Right lobe of liver (tissue), 4 donors: Measurements from ENCODE around the gene GLIPR2.

ENCODE experiments used
- POLR2A ChIP-seq: fragments of 450-650 bp; IDR thresholded peaks from one replicate; pipeline ENCODE4 v1.6.1; 2017; ENCODE audit warnings: antibody characterized with exemption, mild to moderate bottlenecking
- TF ChIP-seq, protein P1 (sequence below), 4 donors: fragments of 200-600 bp in 3 of 4; fragments of 450-650 bp in 1 of 4; IDR thresholded peaks; one replicate each; pipeline versions ENCODE4 v1.5.1 to v1.8.0; 2016 to 2022; ENCODE audit warnings: antibody characterized with exemption in 4 of 4, mild to moderate bottlenecking in 2 of 4
- donor health status: DM: no; HTN: no; CAD: no.
- donor health status: DM: no; HTN: no; CAD: no.
- donor health status: DM: no; HTN: yes; CAD: no.

DNA sequence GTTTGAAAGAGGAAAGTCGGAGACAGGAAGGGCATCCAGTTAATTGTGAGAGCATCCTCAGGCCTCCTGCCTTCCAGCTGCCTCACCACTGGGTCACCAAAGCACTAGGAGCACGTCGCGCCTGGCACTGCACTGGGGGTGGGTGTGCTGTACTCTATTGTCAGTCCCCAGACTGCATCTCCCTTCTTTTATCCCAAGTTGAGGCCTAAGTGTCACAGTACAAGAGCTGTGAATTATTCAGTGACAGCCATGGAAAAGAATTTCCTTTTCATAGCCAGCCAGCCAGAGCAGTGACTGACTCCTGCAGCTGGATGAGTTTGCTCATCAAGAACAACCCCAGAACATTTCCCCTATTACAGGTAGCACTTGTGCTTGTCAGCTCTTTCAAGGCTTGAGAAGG is 70.5 kb downstream of the GLIPR2 start:
- TF ChIP-seq, protein P1, sequence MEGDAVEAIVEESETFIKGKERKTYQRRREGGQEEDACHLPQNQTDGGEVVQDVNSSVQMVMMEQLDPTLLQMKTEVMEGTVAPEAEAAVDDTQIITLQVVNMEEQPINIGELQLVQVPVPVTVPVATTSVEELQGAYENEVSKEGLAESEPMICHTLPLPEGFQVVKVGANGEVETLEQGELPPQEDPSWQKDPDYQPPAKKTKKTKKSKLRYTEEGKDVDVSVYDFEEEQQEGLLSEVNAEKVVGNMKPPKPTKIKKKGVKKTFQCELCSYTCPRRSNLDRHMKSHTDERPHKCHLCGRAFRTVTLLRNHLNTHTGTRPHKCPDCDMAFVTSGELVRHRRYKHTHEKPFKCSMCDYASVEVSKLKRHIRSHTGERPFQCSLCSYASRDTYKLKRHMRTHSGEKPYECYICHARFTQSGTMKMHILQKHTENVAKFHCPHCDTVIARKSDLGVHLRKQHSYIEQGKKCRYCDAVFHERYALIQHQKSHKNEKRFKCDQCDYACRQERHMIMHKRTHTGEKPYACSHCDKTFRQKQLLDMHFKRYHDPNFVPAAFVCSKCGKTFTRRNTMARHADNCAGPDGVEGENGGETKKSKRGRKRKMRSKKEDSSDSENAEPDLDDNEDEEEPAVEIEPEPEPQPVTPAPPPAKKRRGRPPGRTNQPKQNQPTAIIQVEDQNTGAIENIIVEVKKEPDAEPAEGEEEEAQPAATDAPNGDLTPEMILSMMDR (IDR thresholded peaks at IDR 0.05): no peak
- TF ChIP-seq POLR2A: no peak
